Hypothalamus (tissue), 51 donors: Measurements from ENCODE around the gene POLR1B.
A peak's percentile ranks its signal among the peaks of the same experiment; 100 is the strongest.
"Not testable (repeated sequence)": the region's sequence is repeated elsewhere in the genome, so short reads cannot be mapped to it uniquely, and the experiment has no call there.

Experiments used
- DNase-seq, 51 donors: peaks; one replicate each; lab custom pipeline; 2025; lab: John Stamatoyannopoulos, UW

POLR1B gene

GRCh38 chr2:112539306-112539705 lies 3.0 kb upstream of the POLR1B start:
- DNase-seq, result no peak

- no peak for DNase-seq
These were observed 1.4 kb upstream of the POLR1B start for GRCh38 chr2:112540906-112541305.

- DNase-seq, result peak in 41 of 51 donors; percentile 7 to 97 (median 84)
These were observed 746 bp upstream of the POLR1B start for GRCh38 chr2:112541315-112542122.

- no peak for DNase-seq
These were observed 858 bp downstream of the POLR1B start for GRCh38 chr2:112542984-112543661.

GRCh38 chr2:112547333-112547732 lies 5.1 kb downstream of the POLR1B start:
- no peak for DNase-seq

- DNase-seq, result no peak
These were observed 6.7 kb downstream of the POLR1B start for GRCh38 chr2:112548980-112549379.

GRCh38 chr2:112566104-112566503 lies 23.8 kb downstream of the POLR1B start:
- DNase-seq, result no peak

GRCh38 chr2:112566508-112566907 lies 24.2 kb downstream of the POLR1B start:
- not testable (repeated sequence) for DNase-seq

GRCh38 chr2:112572005-112572404 lies 29.7 kb downstream of the POLR1B start:
- DNase-seq, result no peak

GRCh38 chr2:112577756-112578155 lies 35.5 kb downstream of the POLR1B start:
- DNase-seq, result no peak

- DNase-seq, result no peak
These were observed 37.0 kb downstream of the POLR1B start for GRCh38 chr2:112579241-112579640.

GRCh38 chr2:112580084-112580483 lies 37.8 kb downstream of the POLR1B start:
- DNase-seq, result no peak

GRCh38 chr2:112582314-112582746 lies 40.1 kb downstream of the POLR1B start:
- peak in 5 of 51 donors; percentile 2 to 28 (median 7) for DNase-seq

GRCh38 chr2:112583497-112584133 lies 41.4 kb downstream of the POLR1B start:
- peak in 3 of 51 donors; percentile 44 to 68 (median 49) for DNase-seq

GRCh38 chr2:112584134-112584890 lies 42.0 kb downstream of the POLR1B start, which contains the start of gene CHCHD5:
Gene CHCHD5, plus strand, starts transcription at chr2:112584609. Its CDS starts 39 bp downstream, at chr2:112584648.
- peak; percentile 65 to 98 (median 93) for DNase-seq

- DNase-seq, result peak in 1 of 51 donors; percentile 44
These were observed 42.6 kb downstream of the POLR1B start for GRCh38 chr2:112584891-112585250.

GRCh38 chr2:112585400-112585799 lies 43.1 kb downstream of the POLR1B start:
- DNase-seq, result no peak

- no peak for DNase-seq
These were observed 43.7 kb downstream of the POLR1B start for GRCh38 chr2:112585873-112586464.

- no peak for DNase-seq
These were observed 46.4 kb downstream of the POLR1B start for GRCh38 chr2:112588611-112589045.

GRCh38 chr2:112591413-112591812 lies 49.1 kb downstream of the POLR1B start:
- no peak for DNase-seq
